HEK293 (cell line): ENCODE results near the gene RNF144A.

Experiments
- YY1 ChIP-seq: fragments of 450-650 bp; formaldehyde crosslinking; IDR thresholded peaks from 2 replicates; pipeline ENCODE4 v1.5.1; 2018; ENCODE audit warnings: missing biosample characterization, missing genetic modification characterization
- ZNF146 ChIP-seq: fragments of 450-650 bp; formaldehyde crosslinking; IDR thresholded peaks from 2 replicates; pipeline ENCODE4 v1.5.1; 2016; ENCODE audit warnings: missing biosample characterization, missing genetic modification characterization
- ZNF324 ChIP-seq: fragments of 450-650 bp; formaldehyde crosslinking; IDR thresholded peaks from 2 replicates; pipeline ENCODE4 v1.5.1; 2016; ENCODE audit warnings: missing biosample characterization, missing genetic modification characterization
- ZNF501 ChIP-seq: fragments of 450-650 bp; formaldehyde crosslinking; IDR thresholded peaks from 2 replicates; pipeline ENCODE4 v1.5.1; 2016; ENCODE audit warnings: missing biosample characterization, missing genetic modification characterization
- ZSCAN30 ChIP-seq: fragments of 450-650 bp; IDR thresholded peaks from 2 replicates; pipeline ENCODE4 v1.5.1; 2018; ENCODE audit warnings: missing biosample characterization, mild to moderate bottlenecking, missing genetic modification characterization, moderate library complexity
- TF ChIP-seq, protein P1 (sequence below): fragments of 450-650 bp; formaldehyde crosslinking; IDR thresholded peaks from 2 replicates; pipeline ENCODE4 v1.5.1; 2016; ENCODE audit warnings: missing biosample characterization, missing genetic modification characterization
- TF ChIP-seq, protein P2 (sequence below): fragments of 450-650 bp; formaldehyde crosslinking; IDR thresholded peaks from 2 replicates; pipeline ENCODE4 v1.5.1; 2016; ENCODE audit warnings: missing biosample characterization, missing genetic modification characterization
- TF ChIP-seq, protein P3 (sequence below): fragments of 450-650 bp; formaldehyde crosslinking; IDR thresholded peaks from 2 replicates; pipeline ENCODE4 v1.5.1; 2017; ENCODE audit warnings: missing biosample characterization, missing genetic modification characterization

DNA sequence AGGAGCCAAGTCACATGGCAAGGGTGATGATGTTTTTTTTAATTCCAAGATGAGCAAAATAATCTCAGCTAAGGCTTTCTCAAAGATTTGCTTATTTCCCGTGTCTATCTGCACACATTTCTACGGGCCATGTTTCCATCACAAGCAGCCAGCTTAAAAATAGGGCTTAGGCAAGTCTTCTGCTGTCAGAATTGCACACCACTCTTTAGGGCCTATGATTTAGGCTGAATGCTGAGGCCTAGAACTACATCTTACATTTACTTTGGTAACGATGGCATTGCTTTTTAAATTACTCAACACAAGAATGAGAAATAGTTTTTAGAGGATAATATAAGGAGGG is 144.2 kb downstream of the RNF144A start:
- TF ChIP-seq ZNF324 (tag by site-specific recombination) (no peak), ZNF501 (tag by site-specific recombination) (no peak), ZNF146 (tag by site-specific recombination) (no peak), YY1 (no peak), ZSCAN30 (no peak)
- TF ChIP-seq, protein P1, sequence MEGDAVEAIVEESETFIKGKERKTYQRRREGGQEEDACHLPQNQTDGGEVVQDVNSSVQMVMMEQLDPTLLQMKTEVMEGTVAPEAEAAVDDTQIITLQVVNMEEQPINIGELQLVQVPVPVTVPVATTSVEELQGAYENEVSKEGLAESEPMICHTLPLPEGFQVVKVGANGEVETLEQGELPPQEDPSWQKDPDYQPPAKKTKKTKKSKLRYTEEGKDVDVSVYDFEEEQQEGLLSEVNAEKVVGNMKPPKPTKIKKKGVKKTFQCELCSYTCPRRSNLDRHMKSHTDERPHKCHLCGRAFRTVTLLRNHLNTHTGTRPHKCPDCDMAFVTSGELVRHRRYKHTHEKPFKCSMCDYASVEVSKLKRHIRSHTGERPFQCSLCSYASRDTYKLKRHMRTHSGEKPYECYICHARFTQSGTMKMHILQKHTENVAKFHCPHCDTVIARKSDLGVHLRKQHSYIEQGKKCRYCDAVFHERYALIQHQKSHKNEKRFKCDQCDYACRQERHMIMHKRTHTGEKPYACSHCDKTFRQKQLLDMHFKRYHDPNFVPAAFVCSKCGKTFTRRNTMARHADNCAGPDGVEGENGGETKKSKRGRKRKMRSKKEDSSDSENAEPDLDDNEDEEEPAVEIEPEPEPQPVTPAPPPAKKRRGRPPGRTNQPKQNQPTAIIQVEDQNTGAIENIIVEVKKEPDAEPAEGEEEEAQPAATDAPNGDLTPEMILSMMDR (tag by site-specific recombination) = no peak
- TF ChIP-seq, protein P2, sequence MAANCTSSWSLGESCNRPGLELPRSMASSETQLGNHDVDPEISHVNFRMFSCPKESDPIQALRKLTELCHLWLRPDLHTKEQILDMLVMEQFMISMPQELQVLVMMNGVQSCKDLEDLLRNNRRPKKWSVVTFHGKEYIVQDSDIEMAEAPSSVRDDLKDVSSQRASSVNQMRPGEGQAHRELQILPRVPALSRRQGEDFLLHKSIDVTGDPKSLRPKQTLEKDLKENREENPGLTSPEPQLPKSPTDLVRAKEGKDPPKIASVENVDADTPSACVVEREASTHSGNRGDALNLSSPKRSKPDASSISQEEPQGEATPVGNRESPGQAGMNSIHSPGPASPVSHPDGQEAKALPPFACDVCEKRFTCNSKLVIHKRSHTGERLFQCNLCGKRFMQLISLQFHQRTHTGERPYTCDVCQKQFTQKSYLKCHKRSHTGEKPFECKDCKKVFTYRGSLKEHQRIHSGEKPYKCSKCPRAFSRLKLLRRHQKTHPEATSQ = no peak
- TF ChIP-seq, protein P3, sequence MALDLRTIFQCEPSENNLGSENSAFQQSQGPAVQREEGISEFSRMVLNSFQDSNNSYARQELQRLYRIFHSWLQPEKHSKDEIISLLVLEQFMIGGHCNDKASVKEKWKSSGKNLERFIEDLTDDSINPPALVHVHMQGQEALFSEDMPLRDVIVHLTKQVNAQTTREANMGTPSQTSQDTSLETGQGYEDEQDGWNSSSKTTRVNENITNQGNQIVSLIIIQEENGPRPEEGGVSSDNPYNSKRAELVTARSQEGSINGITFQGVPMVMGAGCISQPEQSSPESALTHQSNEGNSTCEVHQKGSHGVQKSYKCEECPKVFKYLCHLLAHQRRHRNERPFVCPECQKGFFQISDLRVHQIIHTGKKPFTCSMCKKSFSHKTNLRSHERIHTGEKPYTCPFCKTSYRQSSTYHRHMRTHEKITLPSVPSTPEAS (tag by site-specific recombination) = no peak
